Measurements from ENCODE around the gene LPP. TPM values are rescaled to one million over a fixed set of nuclear protein-coding genes. Genes with fewer than 3 reads are reported as not detected.

LPP gene
- total RNA-seq, 1 experiment from 2014 or later, result 54.0 TPM

DNA sequence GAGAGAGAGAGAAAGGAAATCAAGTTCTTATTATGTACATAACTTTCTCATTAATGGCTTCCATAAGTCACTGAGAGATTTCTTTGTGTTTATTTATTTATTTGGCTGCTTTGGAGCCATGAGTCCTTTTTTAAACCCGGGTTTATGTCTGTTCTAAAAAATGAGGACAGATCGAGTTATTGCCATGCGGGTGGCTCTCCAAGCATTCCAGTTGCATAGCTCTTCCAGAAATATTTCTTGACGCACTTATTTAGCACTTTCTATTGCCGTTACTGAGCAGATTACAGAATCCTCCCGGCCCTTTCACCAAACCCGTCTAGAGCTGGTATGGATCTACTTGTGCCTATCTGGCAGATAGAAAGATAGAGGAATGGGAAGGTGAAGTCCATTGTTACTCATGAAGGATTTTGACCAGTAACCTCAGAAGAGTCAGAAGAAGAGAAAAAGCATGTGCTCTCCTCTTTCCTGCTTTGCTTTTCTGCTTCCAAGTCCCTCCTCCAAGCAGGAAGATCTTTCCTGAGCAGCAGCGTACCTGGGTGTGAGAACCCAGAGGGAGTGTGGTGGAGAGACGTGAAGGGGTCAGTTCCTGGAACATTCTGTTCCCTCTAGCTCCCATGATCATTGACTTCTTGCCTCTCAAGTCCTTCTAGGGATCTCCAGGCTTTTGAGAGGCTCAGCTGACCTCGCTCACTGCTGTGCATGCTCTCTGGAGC, 112.8 kb downstream of the LPP start:
- TF ChIP-seq TCF7L2 (IDR thresholded peaks at IDR 0.05; ENCODE audit: borderline replicate concordance, extremely low read depth, insufficient read depth, insufficient read length) (no peak), FOSL1 (IDR thresholded peaks at IDR 0.05; ENCODE audit: low read depth) (no peak), SRF (IDR thresholded peaks at IDR 0.05; ENCODE audit: low read depth) (no peak), RAD21 (IDR thresholded peaks at IDR 0.05; ENCODE audit: low read depth) (no peak), EZH2 (IDR thresholded peaks at IDR 0.05) (no peak), POLR2AphosphoS5 (IDR thresholded peaks at IDR 0.05; ENCODE audit: low read depth, low read length) (no peak)
- TF ChIP-seq, protein P1, sequence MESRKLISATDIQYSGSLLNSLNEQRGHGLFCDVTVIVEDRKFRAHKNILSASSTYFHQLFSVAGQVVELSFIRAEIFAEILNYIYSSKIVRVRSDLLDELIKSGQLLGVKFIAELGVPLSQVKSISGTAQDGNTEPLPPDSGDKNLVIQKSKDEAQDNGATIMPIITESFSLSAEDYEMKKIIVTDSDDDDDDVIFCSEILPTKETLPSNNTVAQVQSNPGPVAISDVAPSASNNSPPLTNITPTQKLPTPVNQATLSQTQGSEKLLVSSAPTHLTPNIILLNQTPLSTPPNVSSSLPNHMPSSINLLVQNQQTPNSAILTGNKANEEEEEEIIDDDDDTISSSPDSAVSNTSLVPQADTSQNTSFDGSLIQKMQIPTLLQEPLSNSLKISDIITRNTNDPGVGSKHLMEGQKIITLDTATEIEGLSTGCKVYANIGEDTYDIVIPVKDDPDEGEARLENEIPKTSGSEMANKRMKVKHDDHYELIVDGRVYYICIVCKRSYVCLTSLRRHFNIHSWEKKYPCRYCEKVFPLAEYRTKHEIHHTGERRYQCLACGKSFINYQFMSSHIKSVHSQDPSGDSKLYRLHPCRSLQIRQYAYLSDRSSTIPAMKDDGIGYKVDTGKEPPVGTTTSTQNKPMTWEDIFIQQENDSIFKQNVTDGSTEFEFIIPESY (IDR thresholded peaks at IDR 0.05; ENCODE audit: extremely low read depth, insufficient replicate concordance, low read length), result no peak
- TF ChIP-seq, protein P2, sequence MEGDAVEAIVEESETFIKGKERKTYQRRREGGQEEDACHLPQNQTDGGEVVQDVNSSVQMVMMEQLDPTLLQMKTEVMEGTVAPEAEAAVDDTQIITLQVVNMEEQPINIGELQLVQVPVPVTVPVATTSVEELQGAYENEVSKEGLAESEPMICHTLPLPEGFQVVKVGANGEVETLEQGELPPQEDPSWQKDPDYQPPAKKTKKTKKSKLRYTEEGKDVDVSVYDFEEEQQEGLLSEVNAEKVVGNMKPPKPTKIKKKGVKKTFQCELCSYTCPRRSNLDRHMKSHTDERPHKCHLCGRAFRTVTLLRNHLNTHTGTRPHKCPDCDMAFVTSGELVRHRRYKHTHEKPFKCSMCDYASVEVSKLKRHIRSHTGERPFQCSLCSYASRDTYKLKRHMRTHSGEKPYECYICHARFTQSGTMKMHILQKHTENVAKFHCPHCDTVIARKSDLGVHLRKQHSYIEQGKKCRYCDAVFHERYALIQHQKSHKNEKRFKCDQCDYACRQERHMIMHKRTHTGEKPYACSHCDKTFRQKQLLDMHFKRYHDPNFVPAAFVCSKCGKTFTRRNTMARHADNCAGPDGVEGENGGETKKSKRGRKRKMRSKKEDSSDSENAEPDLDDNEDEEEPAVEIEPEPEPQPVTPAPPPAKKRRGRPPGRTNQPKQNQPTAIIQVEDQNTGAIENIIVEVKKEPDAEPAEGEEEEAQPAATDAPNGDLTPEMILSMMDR (IDR thresholded peaks at IDR 0.05 in 2 of 3, conservative IDR thresholded peaks at IDR 0.05 in 1 of 3; ENCODE audit: borderline replicate concordance in 1 of 3, insufficient read depth in 1 of 3, low read depth in 2 of 3, low read length in 2 of 3), result no peak
- ATAC-seq, result no peak
- no peak overlapping the region for H3K4me3 ChIP-seq (replicated peaks in 1 of 2; ENCODE audit: low read depth in 1 of 2, low read length in 2 of 2)
- no peaks in the 10 kb centered on the region for H3K9me2 ChIP-seq (ENCODE audit: insufficient read depth)
- DNase-seq (ENCODE audit: low read depth, low spot score), result no peak
- no peaks in the 10 kb centered on the region for H3K27me3 ChIP-seq (ENCODE audit: insufficient read depth, low read length)
- no peaks in the 10 kb centered on the region for H3K9me3 ChIP-seq (ENCODE audit: control insufficient read depth in 1 of 2, insufficient read depth in 1 of 2, low read depth in 1 of 2, low read length in 2 of 2)
- POLR2A ChIA-PET, result no interaction called here
- CTCF ChIA-PET, result no interaction called here
- H3K79me2 ChIP-seq (ENCODE audit: insufficient read depth, low read length), result peaks cover 5% of the 10 kb centered on the region; the same call in 1 of the 2 replicates
- intact Hi-C loops (cut with micrococcal nuclease), result no loop called here
- H4K20me1 ChIP-seq (ENCODE audit: insufficient read depth), result no peaks in the 10 kb centered on the region
- BruUV-seq (replicated peaks), result no TSS peak
- no peak overlapping the region for H3K27ac ChIP-seq (ENCODE audit: low read depth, low read length)
- peaks cover 21 to 58% of the 10 kb centered on the region in 2 experiments for H3K4me1 ChIP-seq (ENCODE audit: control insufficient read depth in 1 of 2, insufficient read depth in 2 of 2, low read length in 2 of 2)
- no peak overlapping the region for H3K9ac ChIP-seq (ENCODE audit: low read length)
- H3K36me3 ChIP-seq (ENCODE audit: control insufficient read depth in 1 of 2, insufficient read depth in 2 of 2, low read length in 2 of 2), result no peaks in the 10 kb centered on the region
- H2AFZ ChIP-seq (ENCODE audit: low read depth, low read length, poor library complexity, severe bottlenecking), result no peak overlapping the region
- no peak overlapping the region for H3K4me2 ChIP-seq (ENCODE audit: low read length)
- RAD21 ChIA-PET (ENCODE audit: low non-redundant PET in 1 of 2, low total read pairs in 2 of 2, uncharacterized antibody in 2 of 2, unreplicated experiment in 2 of 2), result no interaction called here
